Endometrial microvascular endothelial cells (primary cell): ENCODE data around the gene NDE1. TPM values are rescaled to one million over a fixed set of nuclear protein-coding genes. Genes with fewer than 3 reads are reported as not detected.

ENCODE experiments used
- in situ Hi-C: cut with HindIII; loops from 2 replicates; pipeline ENCODE4 v1.10.0; 2017; ENCODE audit warnings: low sequenced_read_pairs, low pct_unique_long_range_greater_than_20kb; ENCODE audit errors: inconsistent ontology term
- total RNA-seq: library from RNA; depleted of rRNA; stranded (reverse); fragments of >200 nt; gene quantifications from one replicate; pipeline ENCODE4 v1.2.3, GENCODE V29; 2015; ENCODE audit errors: inconsistent ontology term

Gene NDE1
- total RNA-seq, 1 donor from 2014 or later: 57.4 TPM

GRCh38 chr16:15749985-15750384, 99.9 kb downstream of the NDE1 start:
- in situ Hi-C loops: no loop called here

- in situ Hi-C loops: no loop called here
These were observed 101.9 kb downstream of the NDE1 start for GRCh38 chr16:15751940-15752339.

GRCh38 chr16:15752717-15753488, 102.9 kb downstream of the NDE1 start:
- in situ Hi-C loops: no loop called here

GRCh38 chr16:15754821-15755534, 104.9 kb downstream of the NDE1 start:
- in situ Hi-C loops: no loop called here

- in situ Hi-C loops: no loop called here
These were observed 107.0 kb downstream of the NDE1 start for GRCh38 chr16:15757077-15757386.

GRCh38 chr16:15757630-15758251, 107.7 kb downstream of the NDE1 start:
- in situ Hi-C loops: no loop called here

GRCh38 chr16:15759070-15759469, 109.0 kb downstream of the NDE1 start:
- in situ Hi-C loops: no loop called here

GRCh38 chr16:15760129-15760528, 110.1 kb downstream of the NDE1 start:
- in situ Hi-C loops: no loop called here

- in situ Hi-C loops: no loop called here
These were observed 114.1 kb downstream of the NDE1 start for GRCh38 chr16:15764112-15764511.

- in situ Hi-C loops: no loop called here
These were observed 115.1 kb downstream of the NDE1 start for GRCh38 chr16:15765116-15765515.

GRCh38 chr16:15765880-15766279, 115.8 kb downstream of the NDE1 start:
- in situ Hi-C loops: no loop called here

- in situ Hi-C loops: no loop called here
These were observed 116.9 kb downstream of the NDE1 start for GRCh38 chr16:15766918-15767317.

GRCh38 chr16:15768201-15768600, 118.2 kb downstream of the NDE1 start:
- in situ Hi-C loops: no loop called here

GRCh38 chr16:15769239-15769638, 119.2 kb downstream of the NDE1 start:
- in situ Hi-C loops: no loop called here

GRCh38 chr16:15770107-15770506, 120.1 kb downstream of the NDE1 start:
- in situ Hi-C loops: no loop called here

GRCh38 chr16:15770512-15770911, 120.5 kb downstream of the NDE1 start:
- in situ Hi-C loops: no loop called here

GRCh38 chr16:15771694-15772093, 121.6 kb downstream of the NDE1 start:
- in situ Hi-C loops: no loop called here

- in situ Hi-C loops: no loop called here
These were observed 122.7 kb downstream of the NDE1 start for GRCh38 chr16:15772579-15773293.

- in situ Hi-C loops: no loop called here
These were observed 123.9 kb downstream of the NDE1 start for GRCh38 chr16:15773968-15774367.

- in situ Hi-C loops: no loop called here
These were observed 125.2 kb downstream of the NDE1 start for GRCh38 chr16:15775209-15775608.
